Endothelial cell of umbilical vein (primary cell): Measurements from ENCODE around the gene COQ5. TPM values are rescaled to one million over a fixed set of nuclear protein-coding genes. Genes with fewer than 3 reads are reported as not detected.

ENCODE experiments used
- BruUV-seq: library from RNA; stranded (reverse); fragments of 400-500 nt; replicated peaks from 2 replicates; lab custom pipeline; 2021; lab: Mats Ljungman, UMichigan
- CTCF ChIA-PET: fragments of 300-600, 350-600 bp; sonication (Branson Sonifier 250); formaldehyde crosslinking; loops from one replicate; lab custom pipeline; 2021; ENCODE audit warnings: antibody characterized with exemption, inconsistent platforms; lab: Charles Lee
- POLR2A ChIA-PET: fragments of 300-600, 350-600 bp; sonication (Branson Sonifier 250); formaldehyde crosslinking; loops from one replicate; lab custom pipeline; 2021; ENCODE audit warnings: antibody characterized with exemption, inconsistent platforms; lab: Charles Lee
- DNase-seq: peaks from one replicate; pipeline ENCODE4 v3.0.0-alpha.2; 2011; ENCODE audit warnings: low read depth, low spot score
- FAIRE-seq: peaks from 2 replicates; lab custom pipeline; 2011; peaks lifted over from hg19 to GRCh38; lab: Jason Lieb, UNC
- H2AFZ ChIP-seq: 2 replicates; pipeline ENCODE4 v1.6.0; 2012; ENCODE audit warnings: low read depth, low read length, control low read depth, inconsistent platforms
- H3K27ac ChIP-seq: 2 replicates; pipeline ENCODE4 v1.5.1; 2011; ENCODE audit warnings: low read depth, mild to moderate bottlenecking, control low read depth, low read length, moderate library complexity; ENCODE audit not compliant: insufficient read depth
- H3K27me3 ChIP-seq, 2 experiments: 2 replicates each; pipeline versions ENCODE4 v1.6.0 to v1.6.1; 2011; ENCODE audit warnings: low read length in 2 of 2, mixed read lengths in 1 of 2; ENCODE audit not compliant: control insufficient read depth in 2 of 2, insufficient read depth in 2 of 2
- H3K36me3 ChIP-seq, 2 experiments: 2 replicates in 1 of 2; 3 replicates in 1 of 2; pipeline ENCODE4 v1.5.1; 2011; ENCODE audit warnings: low read length in 2 of 2, mild to moderate bottlenecking in 1 of 2, moderate library complexity in 1 of 2; ENCODE audit not compliant: control insufficient read depth in 2 of 2, insufficient read depth in 2 of 2; ENCODE audit errors: extremely low read depth in 1 of 2
- H3K4me1 ChIP-seq: 3 replicates; pipeline ENCODE4 v1.5.1; 2011; ENCODE audit warnings: mild to moderate bottlenecking, low read length; ENCODE audit not compliant: control insufficient read depth, insufficient read depth; ENCODE audit errors: extremely low read depth
- H3K4me2 ChIP-seq: 2 replicates; pipeline ENCODE4 v1.6.1; 2011; ENCODE audit warnings: low read length, control low read depth, mixed read lengths; ENCODE audit not compliant: insufficient read depth
- H3K4me3 ChIP-seq, 3 experiments: fragments of 200-600 bp in 1 of 3; sonication (generic), shearing (Covaris generic) in 1 of 3; replicated peaks in 1 of 3; 2 replicates each; pipeline ENCODE4 v1.5.1; 2011 to 2016; ENCODE audit warnings: control low read depth in 3 of 3, low read length in 3 of 3, mild to moderate bottlenecking in 2 of 3, inconsistent platforms in 1 of 3, low read depth in 1 of 3, moderate library complexity in 1 of 3; ENCODE audit not compliant: insufficient read depth in 1 of 3
- H3K79me2 ChIP-seq: 2 replicates; pipeline ENCODE4 v1.6.0; 2012; ENCODE audit warnings: low read length, inconsistent platforms; ENCODE audit not compliant: control insufficient read depth, insufficient read depth
- H3K9ac ChIP-seq: replicated peaks from 2 replicates; pipeline ENCODE3; 2011; ENCODE audit warnings: low read length, control low read depth; ENCODE audit not compliant: insufficient read depth; ENCODE audit errors: extremely low read depth
- H3K9me1 ChIP-seq: replicated peaks from 3 replicates; pipeline ENCODE4 v1.6.0; 2011; ENCODE audit warnings: mild to moderate bottlenecking, low read length; ENCODE audit not compliant: control insufficient read depth, insufficient read depth; ENCODE audit errors: extremely low read depth
- H3K9me3 ChIP-seq: replicated peaks from 2 replicates; pipeline ENCODE4 v1.5.1; 2012; ENCODE audit warnings: low read length, inconsistent platforms; ENCODE audit not compliant: control insufficient read depth, insufficient read depth
- H4K20me1 ChIP-seq: replicated peaks from 2 replicates; pipeline ENCODE3; 2011; ENCODE audit warnings: mild to moderate bottlenecking, low read length; ENCODE audit not compliant: control insufficient read depth, insufficient read depth; ENCODE audit errors: extremely low read depth
- EZH2 ChIP-seq: IDR thresholded peaks from 2 replicates; pipeline ENCODE4 v1.6.1; 2012; ENCODE audit warnings: borderline replicate concordance, low read depth, mild to moderate bottlenecking, moderate library complexity, low read length, inconsistent platforms; ENCODE audit not compliant: severe bottlenecking
- FOS ChIP-seq: IDR thresholded peaks from 2 replicates; pipeline ENCODE4 v1.6.1; 2011; ENCODE audit warnings: mild to moderate bottlenecking, low read length, moderate library complexity, borderline replicate concordance; ENCODE audit not compliant: insufficient read depth
- GATA2 ChIP-seq: IDR thresholded peaks from 2 replicates; pipeline ENCODE4 v1.7.0; 2011; ENCODE audit warnings: low read depth, mild to moderate bottlenecking, moderate library complexity, mixed read lengths, low read length; ENCODE audit not compliant: insufficient read length, insufficient read depth
- JUN ChIP-seq: IDR thresholded peaks from 2 replicates; pipeline ENCODE4 v1.6.1; 2011; ENCODE audit warnings: borderline replicate concordance, low read depth; ENCODE audit not compliant: insufficient read length, insufficient read depth
- MYC ChIP-seq: IDR thresholded peaks from one replicate; pipeline ENCODE4 v1.6.1; 2011; ENCODE audit warnings: mild to moderate bottlenecking, low read depth, low read length
- POLR2A ChIP-seq: IDR thresholded peaks from 2 replicates; pipeline ENCODE4 v1.6.1; 2012; ENCODE audit warnings: low read depth, mild to moderate bottlenecking, control low read depth, low read length
- POLR2AphosphoS5 ChIP-seq: IDR thresholded peaks from 2 replicates; pipeline ENCODE4 v1.6.1; 2012; ENCODE audit warnings: low read depth, mild to moderate bottlenecking, control low read depth, low read length, moderate library complexity; ENCODE audit not compliant: insufficient read depth
- dilution Hi-C: fragments of 300-500 bp; cut with MboI; formaldehyde crosslinking; loops from one replicate; pipeline ENCODE4 v1.15.0; 2019; ENCODE audit warnings: low sequenced_read_pairs; ENCODE audit not compliant: extremely low pct_ligation_motif_present
- intact Hi-C: fragments of 100-400 bp; cut with micrococcal nuclease; formaldehyde crosslinking; loops from one replicate; pipeline ENCODE4 v1.10.0; 2022
- polyA plus RNA-seq, 4 experiments: library from polyadenylated mRNA; depleted of rRNA in 3 of 4; stranded (reverse) in 3 of 4; unstranded in 1 of 4; fragments of >200 nt; gene quantifications; 2 replicates each; pipeline versions ENCODE4 v1.2.1 to v1.2.3, GENCODE V29; 2011 to 2012; ENCODE audit warnings: missing spikeins in 1 of 4
- total RNA-seq: library from RNA; stranded (reverse); gene quantifications from 2 replicates; pipeline ENCODE4 v1.2.3, GENCODE V29; 2021
- TF ChIP-seq, protein P1 (sequence below), 2 donors: IDR thresholded peaks; 1 replicate in 1 of 2; 2 replicates in 1 of 2; pipeline ENCODE4 v1.5.1; 2011; ENCODE audit warnings: low read length in 2 of 2, mild to moderate bottlenecking in 2 of 2, moderate library complexity in 2 of 2, control low read depth in 1 of 2, inconsistent platforms in 1 of 2, low read depth in 1 of 2; ENCODE audit not compliant: insufficient read depth in 1 of 2; ENCODE audit errors: extremely low read depth in 1 of 2
- TF ChIP-seq, protein P2 (sequence below): IDR thresholded peaks from 2 replicates; pipeline ENCODE4 v1.6.1; 2011; ENCODE audit not compliant: insufficient read depth, insufficient read length

The COQ5 gene
- total and polyA plus RNA-seq, 2 donors (not counting 3 experiments of a cell fraction or from before 2014, with no cell fraction given), result 19.7 to 23.7 TPM

DNA sequence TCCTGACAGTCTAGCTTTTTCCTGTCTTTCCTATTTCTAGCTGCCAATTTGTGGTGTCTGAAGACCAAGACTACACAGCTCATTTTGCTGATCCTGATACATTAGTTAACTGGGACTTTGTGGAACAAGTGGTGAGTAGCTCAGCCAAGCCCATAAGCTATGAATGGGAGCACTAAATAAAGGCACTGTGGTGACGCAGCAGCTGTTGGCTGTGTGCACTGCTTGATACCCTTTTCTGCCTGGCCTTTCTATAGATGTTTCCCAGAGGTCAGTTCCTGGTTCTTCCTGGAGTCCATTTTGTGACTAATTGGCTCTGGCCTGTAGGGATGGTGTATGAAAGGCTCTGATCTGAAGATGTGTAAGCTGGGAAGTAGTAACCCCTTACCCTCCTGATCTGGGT is 25.7 kb upstream of the COQ5 start:
- H3K27ac ChIP-seq, result no peak overlapping the region
- TF ChIP-seq FOS (no peak), POLR2A (no peak), EZH2 (no peak), JUN (no peak), GATA2 (no peak), MYC (no peak), POLR2AphosphoS5 (no peak)
- TF ChIP-seq, protein P1, sequence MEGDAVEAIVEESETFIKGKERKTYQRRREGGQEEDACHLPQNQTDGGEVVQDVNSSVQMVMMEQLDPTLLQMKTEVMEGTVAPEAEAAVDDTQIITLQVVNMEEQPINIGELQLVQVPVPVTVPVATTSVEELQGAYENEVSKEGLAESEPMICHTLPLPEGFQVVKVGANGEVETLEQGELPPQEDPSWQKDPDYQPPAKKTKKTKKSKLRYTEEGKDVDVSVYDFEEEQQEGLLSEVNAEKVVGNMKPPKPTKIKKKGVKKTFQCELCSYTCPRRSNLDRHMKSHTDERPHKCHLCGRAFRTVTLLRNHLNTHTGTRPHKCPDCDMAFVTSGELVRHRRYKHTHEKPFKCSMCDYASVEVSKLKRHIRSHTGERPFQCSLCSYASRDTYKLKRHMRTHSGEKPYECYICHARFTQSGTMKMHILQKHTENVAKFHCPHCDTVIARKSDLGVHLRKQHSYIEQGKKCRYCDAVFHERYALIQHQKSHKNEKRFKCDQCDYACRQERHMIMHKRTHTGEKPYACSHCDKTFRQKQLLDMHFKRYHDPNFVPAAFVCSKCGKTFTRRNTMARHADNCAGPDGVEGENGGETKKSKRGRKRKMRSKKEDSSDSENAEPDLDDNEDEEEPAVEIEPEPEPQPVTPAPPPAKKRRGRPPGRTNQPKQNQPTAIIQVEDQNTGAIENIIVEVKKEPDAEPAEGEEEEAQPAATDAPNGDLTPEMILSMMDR (IDR thresholded peaks at IDR 0.05; ENCODE audit: extremely low read depth in 1 of 2, insufficient read depth in 1 of 2, low read depth in 1 of 2, low read length in 2 of 2), result no peak
- TF ChIP-seq, protein P2, sequence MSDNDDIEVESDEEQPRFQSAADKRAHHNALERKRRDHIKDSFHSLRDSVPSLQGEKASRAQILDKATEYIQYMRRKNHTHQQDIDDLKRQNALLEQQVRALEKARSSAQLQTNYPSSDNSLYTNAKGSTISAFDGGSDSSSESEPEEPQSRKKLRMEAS, result no peak
- FAIRE-seq, result no peak
- no peaks in the 10 kb centered on the region for H4K20me1 ChIP-seq
- dilution Hi-C loops (no loop called here), intact Hi-C loops (no loop called here)
- ChIA-PET CTCF (interaction anchor here (1.4 kb wide), 1 partner anchor 25 kb away, joined by 4 read pairs; no protein-coding TSS in a partner anchor), POLR2A (no interaction called here)
- H3K4me3 ChIP-seq, result no peak overlapping the region
- peaks cover 32% of the 10 kb centered on the region for H3K79me2 ChIP-seq
- H3K9ac ChIP-seq, result no peak overlapping the region
- H3K4me1 ChIP-seq, result peaks cover 7% of the 10 kb centered on the region
- peaks cover 21 to 29% of the 10 kb centered on the region in 2 experiments for H3K36me3 ChIP-seq
- H3K9me1 ChIP-seq, result no peaks in the 10 kb centered on the region
- no peaks in the 10 kb centered on the region for H3K9me3 ChIP-seq
- no peak overlapping the region for H3K4me2 ChIP-seq
- H3K27me3 ChIP-seq, result no peaks in the 10 kb centered on the region
- BruUV-seq, result no TSS peak
- H2AFZ ChIP-seq, result no peak overlapping the region
- DNase-seq, result no peak
